ENCODE results near the gene ARRB1.

Gene ARRB1

GRCh38 chr11:75317446-75318122 is 33.9 kb downstream of the ARRB1 start:
- ChIA-PET POLR2A (no interaction called here), CTCF (interaction anchor here (1.0 to 2.3 kb wide), 4 partner anchors 23 to 67 kb away, joined by 3 to 9 read pairs (median 4); no protein-coding TSS in a partner anchor)
- H3K4me3 ChIP-seq (ENCODE audit: low read depth, low read length), result no peak overlapping the region
- TF ChIP-seq CTCF (IDR thresholded peaks at IDR 0.05; ENCODE audit: insufficient read depth, low read length, missing control alignments), result no peak
- no peak for DNase-seq (ENCODE audit: low read depth, low spot score)

GRCh38 chr11:75315439-75315805 is 36.0 kb downstream of the ARRB1 start:
- DNase-seq (ENCODE audit: low read depth, low spot score), result no peak
- H3K4me3 ChIP-seq (ENCODE audit: low read depth, low read length), result no peak overlapping the region
- no peak for TF ChIP-seq CTCF (IDR thresholded peaks at IDR 0.05; ENCODE audit: insufficient read depth, low read length, missing control alignments)
- ChIA-PET POLR2A (no interaction called here), CTCF (interaction anchor here (2.6 kb wide), 1 partner anchor 11 kb away, joined by 10 read pairs; no protein-coding TSS in a partner anchor)

GRCh38 chr11:75314771-75315438 is 36.6 kb downstream of the ARRB1 start:
- no peak for TF ChIP-seq CTCF (IDR thresholded peaks at IDR 0.05; ENCODE audit: insufficient read depth, low read length, missing control alignments)
- CTCF ChIA-PET, result interaction anchor here (1.4 to 2.6 kb wide), 2 partner anchors 12 to 34 kb away, joined by 4 to 10 read pairs; no protein-coding TSS in a partner anchor
- POLR2A ChIA-PET, result no interaction called here
- H3K4me3 ChIP-seq (ENCODE audit: low read depth, low read length), result no peak overlapping the region
- DNase-seq (ENCODE audit: low read depth, low spot score), result no peak

GRCh38 chr11:75313513-75314272 is 37.8 kb downstream of the ARRB1 start:
- no peak overlapping the region for H3K4me3 ChIP-seq (ENCODE audit: low read depth, low read length)
- ChIA-PET POLR2A (no interaction called here), CTCF (interaction anchor here (1.0 to 2.6 kb wide), 5 partner anchors 13 to 174 kb away, joined by 3 to 10 read pairs (median 4); no protein-coding TSS in a partner anchor)
- no peak for DNase-seq (ENCODE audit: low read depth, low spot score)
- TF ChIP-seq CTCF (IDR thresholded peaks at IDR 0.05; ENCODE audit: insufficient read depth, low read length, missing control alignments), result no peak

- no peak for DNase-seq (ENCODE audit: low read depth, low spot score)
- no peak for TF ChIP-seq CTCF (IDR thresholded peaks at IDR 0.05; ENCODE audit: insufficient read depth, low read length, missing control alignments)
- ChIA-PET CTCF (interaction anchor here (1.8 kb wide), 1 partner anchor 72 kb away, joined by 6 read pairs; no protein-coding TSS in a partner anchor), POLR2A (no interaction called here)
- no peak overlapping the region for H3K4me3 ChIP-seq (ENCODE audit: low read depth, low read length)
Observed at GRCh38 chr11:75312346-75312745, 39.1 kb downstream of the ARRB1 start.

GRCh38 chr11:75311858-75312288 is 39.6 kb downstream of the ARRB1 start:
- ChIA-PET POLR2A (no interaction called here), CTCF (no interaction called here)
- no peak for DNase-seq (ENCODE audit: low read depth, low spot score)
- H3K4me3 ChIP-seq (ENCODE audit: low read depth, low read length), result no peak overlapping the region
- TF ChIP-seq CTCF (IDR thresholded peaks at IDR 0.05; ENCODE audit: insufficient read depth, low read length, missing control alignments), result no peak
